MM.1S (cell line): ENCODE data around the gene GRB2.

Experiments used
- CTCF ChIP-seq: fragments of 300-600 bp; sonication (generic); IDR thresholded peaks from 2 replicates; pipeline ENCODE4 v1.5.1; 2016; ENCODE audit warnings: antibody characterized with exemption, low read length, mixed read lengths
- EZH2phosphoT487 ChIP-seq: fragments of 300-600 bp; sonication (generic); IDR thresholded peaks from 2 replicates; pipeline ENCODE4 v1.6.1; 2018; ENCODE audit warnings: antibody characterized with exemption, low read length

DNA sequence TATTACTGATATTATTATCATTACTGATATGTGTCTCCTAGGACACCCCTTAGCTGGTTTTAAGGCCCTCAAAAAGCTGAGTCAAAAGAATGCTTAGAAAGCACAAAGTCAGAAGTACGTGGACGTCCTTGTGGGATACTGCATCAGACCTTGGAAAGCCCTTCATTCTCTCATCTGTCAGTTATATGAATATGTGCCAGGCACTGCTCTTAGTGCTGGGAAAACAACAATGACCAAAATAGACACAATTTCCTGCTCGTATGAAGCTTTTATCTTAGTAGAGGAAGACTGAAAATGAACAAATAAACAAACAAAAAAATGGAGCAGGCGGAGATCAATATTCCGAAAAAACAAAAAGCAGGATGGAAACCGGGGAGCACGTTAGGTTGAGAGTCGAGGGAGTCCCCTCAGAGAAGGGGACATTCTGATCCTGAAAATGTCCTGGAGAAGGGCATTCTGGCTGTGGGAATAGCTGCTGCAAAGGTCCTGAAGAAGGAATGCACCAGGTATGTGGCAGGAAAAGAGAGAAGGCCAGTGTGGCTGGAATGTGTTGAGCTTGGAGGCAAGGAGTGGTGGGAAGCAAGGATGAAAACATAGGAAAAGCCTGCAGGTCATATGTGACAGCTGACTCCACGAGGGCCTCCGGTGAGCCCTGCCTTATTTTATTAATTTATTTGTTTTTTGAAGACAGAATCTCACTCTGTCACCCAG, 35.4 kb upstream of the GRB2 start:
- TF ChIP-seq CTCF (no peak), EZH2phosphoT487 (no peak)
